ENCODE results near the gene RCN1.

GRCh38 chr11:32072872-32073643, 17.8 kb upstream of the RCN1 start:
- TF ChIP-seq POLR2A (IDR thresholded peaks at IDR 0.05; ENCODE audit: low read depth, low read length) (no peak), TAF1 (IDR thresholded peaks at IDR 0.05; ENCODE audit: borderline replicate concordance, low read depth, low read length) (no peak), POLR2AphosphoS5 (IDR thresholded peaks at IDR 0.05; ENCODE audit: low read depth, low read length) (no peak)
